LHCN-M2 (cell line): ENCODE measurements around the gene DPYD. TPM values are rescaled to one million over a fixed set of nuclear protein-coding genes. Genes with fewer than 3 reads are reported as not detected.
A peak's percentile ranks its signal among the peaks of the same experiment; 100 is the strongest.

ENCODE experiments used
- DNase-seq: peaks from one replicate; pipeline ENCODE4 v3.0.0-alpha.2; 2012; ENCODE audit warnings: low read depth
- total RNA-seq: library from RNA; depleted of rRNA; stranded (reverse); fragments of >200 nt; gene quantifications from 2 replicates; pipeline ENCODE4 v1.2.3, GENCODE V29; 2014

Gene DPYD
- total RNA-seq, 1 experiment from 2014 or later, result 39.9 TPM

DNA sequence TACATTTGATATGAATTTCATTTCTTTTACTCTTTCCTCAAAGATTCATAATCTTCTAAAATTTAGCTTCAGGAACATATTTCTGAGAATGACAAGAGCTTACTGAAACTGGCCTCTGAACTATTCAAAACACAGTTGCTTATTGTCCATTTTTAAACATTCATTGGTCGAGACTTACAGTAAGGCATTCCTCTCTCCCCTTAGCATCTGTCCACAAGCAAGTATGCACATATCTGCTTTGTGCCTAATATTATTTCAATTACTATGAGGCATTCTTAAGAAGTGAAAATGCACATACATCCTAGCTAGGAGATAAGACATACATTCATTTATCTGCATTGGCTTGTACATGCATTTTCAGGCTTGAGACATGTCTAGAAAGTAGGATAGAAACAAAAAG is 710.5 kb downstream of the DPYD start:
- no peak for DNase-seq

DNA sequence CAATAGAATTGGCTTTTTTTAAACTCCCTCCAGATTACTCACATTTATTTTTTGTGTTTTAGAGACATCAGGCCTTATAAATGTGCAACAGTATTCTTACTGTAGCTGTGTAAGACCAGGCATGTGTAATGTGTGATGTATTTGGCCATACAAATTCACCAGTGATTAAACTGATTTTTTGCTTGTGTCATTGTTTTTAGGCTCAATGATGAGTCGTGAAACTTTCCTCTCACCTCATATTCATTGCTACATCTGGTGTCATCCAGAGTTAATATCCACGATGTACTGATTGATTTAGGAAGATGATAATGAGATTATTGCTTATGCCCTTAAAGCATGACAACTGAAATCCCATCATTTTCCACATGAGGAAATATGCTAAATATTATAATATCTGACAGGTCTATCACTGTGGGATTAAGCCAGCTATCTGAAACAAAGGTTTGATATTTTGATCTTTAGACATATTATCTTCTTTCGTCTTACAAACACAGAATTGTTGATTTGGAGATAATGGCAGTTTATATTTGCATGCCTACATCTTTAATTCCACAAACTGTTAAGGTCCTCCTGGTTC is 711.4 kb downstream of the DPYD start:
- peak; percentile 22 for DNase-seq

- no peak for DNase-seq
These were observed 713.0 kb downstream of the DPYD start for GRCh38 chr1:97207868-97208267.

GRCh38 chr1:97204468-97204867 is 716.4 kb downstream of the DPYD start:
- peak; percentile 71 for DNase-seq

DNA sequence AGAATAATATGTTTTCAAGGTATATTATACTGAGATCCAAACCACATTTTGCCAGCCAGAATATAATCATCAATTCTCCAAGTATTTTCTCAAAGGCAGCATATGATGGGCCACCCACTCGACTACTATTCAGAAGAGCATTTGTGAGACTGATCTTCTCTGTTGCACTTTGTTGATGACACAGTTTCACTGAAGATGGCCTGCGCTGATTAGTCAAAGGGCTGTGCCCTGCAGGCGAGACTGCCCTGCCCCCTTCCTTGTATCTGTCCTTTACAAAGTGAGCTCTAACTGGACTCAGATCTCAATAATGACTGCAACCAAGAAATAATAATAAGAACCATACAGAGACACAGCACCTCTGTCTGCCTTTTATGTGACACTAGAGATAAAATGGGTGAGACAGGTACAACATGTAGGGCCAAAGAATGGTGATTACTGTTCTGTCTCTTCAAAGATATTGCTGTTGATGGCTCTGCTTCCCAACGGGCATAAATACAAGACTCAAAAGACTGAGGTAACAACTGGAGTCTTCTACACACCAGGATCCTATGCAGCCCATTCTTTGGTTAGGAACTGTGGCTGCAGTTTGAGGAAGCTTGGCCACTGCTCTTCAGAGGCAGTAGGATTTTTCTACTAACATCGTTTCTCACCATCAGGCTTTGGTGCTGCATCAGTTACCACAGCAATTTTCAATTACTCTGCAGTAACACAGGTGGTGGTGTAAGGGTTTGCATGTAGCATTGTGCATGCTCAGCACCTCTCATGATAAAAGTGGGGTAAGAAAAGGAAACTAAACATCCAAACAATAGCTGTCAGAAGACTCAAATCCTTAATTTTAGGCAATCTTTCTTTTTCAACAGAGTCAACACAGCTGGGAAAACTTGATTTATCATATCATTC is 718.1 kb downstream of the DPYD start:
- DNase-seq, result no peak

GRCh38 chr1:97201641-97202040 is 719.2 kb downstream of the DPYD start:
- DNase-seq, result no peak

- no peak for DNase-seq
These were observed 720.2 kb downstream of the DPYD start for GRCh38 chr1:97200595-97200994.

- no peak for DNase-seq
These were observed 723.9 kb downstream of the DPYD start for GRCh38 chr1:97196825-97197516.

DNA sequence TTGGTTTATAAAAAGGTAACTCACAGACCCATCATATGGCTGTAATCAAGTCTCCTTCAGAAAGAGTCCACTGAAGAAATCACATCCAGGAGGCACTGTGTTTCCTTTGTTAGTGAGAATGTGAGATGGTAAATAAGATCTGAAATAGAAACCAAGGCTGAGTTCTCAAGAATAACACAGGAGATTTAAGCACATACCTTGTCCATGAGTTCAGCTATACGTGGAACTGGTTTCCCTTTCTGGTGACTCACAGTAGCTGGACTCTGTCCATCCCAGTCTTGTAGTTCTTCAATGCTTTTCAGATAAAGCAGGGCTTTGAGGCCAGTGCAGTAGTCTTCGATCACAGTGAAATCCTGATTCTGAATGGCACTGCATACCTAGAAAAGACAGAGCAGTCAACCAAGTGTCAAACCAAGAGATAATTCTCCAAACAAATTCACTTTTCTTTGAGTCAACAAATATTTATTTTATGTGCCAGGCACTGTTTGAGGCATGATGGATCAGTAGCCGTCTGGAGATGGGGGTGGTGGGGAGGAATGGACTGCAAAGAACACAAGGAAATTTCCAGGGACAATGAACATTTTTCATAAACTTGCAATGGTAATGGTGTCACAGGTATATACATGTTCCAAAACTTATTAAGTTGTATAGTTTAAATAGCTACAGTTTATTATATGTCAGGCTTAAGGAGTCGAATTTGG is 727.8 kb downstream of the DPYD start:
- DNase-seq, result peak; percentile 88

DNA sequence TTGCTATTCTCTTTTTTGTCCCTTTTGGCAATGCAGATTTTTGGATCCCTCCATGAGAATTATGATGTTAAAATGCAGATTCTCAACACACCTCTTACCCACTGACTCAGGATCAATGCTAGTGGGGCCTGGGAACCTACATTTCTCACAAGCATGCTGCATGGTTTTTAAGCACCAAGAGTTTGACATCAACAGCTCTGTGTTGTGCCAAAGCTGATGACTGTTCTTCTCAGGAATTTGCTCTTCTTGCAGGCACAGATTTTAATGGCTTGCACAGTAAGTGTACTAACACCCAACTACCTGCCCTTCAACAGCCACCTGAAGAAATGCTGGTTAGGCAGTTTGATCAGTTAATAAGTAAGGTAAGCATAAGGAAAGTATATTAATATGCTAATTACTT is 730.5 kb downstream of the DPYD start:
- DNase-seq, result peak; percentile 39

GRCh38 chr1:97186381-97186780 is 734.5 kb downstream of the DPYD start:
- DNase-seq, result no peak

DNA sequence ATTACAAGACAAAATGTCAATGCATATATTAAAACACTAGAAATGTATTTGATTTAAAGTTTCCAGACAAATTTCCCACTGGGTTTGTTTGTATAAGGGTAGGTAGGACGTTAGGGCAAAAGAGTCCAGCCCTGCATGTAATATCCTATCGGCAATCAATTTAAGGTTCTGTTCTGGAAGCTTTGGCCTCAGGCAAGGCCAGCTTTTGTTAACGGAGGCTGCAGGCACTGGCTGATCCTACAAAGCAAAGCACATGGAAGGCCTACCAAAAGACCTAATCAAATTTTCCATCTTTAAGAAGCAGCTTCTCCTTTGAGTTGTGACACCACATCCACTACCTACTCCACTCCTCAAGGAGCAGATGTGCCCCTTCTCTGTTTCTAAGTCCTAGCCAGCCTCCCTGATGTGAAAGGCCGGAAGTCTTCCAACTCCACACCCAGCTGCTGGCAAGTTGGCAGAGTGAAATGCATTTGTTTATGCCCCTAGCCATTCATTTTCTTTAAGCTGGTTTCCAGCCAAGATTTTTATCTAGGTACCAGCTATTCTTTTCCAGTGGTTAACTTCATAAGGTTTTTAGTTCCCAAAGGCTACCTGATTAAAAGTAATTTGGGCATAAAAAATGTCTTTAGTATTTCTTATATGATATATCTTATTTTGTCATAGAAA is 746.7 kb downstream of the DPYD start:
- no peak for DNase-seq

- no peak for DNase-seq
These were observed 750.5 kb downstream of the DPYD start for GRCh38 chr1:97170300-97170699.

- DNase-seq, result no peak
These were observed 752.8 kb downstream of the DPYD start for GRCh38 chr1:97168056-97168455.

GRCh38 chr1:97167246-97167645 is 753.6 kb downstream of the DPYD start:
- DNase-seq, result no peak

DNA sequence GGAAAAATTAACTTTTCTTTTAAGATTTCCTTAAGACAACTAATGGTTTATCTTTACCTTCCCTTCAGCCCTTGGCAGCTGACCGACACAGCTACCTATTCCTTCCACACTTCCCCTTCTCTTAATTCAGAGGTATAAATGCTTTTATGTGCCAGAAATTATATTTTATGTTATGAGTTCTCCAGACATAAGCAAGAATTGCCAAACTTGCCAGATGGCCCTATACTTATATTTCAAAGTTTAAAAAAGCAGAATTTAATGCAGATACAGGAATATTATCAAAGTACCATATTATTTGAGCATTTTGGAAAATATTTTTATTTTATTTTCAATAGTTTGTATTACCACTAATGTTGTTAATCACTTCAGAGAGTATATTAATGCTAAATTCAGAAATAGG is 754.2 kb downstream of the DPYD start:
- no peak for DNase-seq

- DNase-seq, result no peak
These were observed 756.6 kb downstream of the DPYD start for GRCh38 chr1:97164276-97164639.

GRCh38 chr1:97163591-97164275 is 757.1 kb downstream of the DPYD start:
- no peak for DNase-seq

GRCh38 chr1:97160818-97161217 is 760.0 kb downstream of the DPYD start:
- DNase-seq, result no peak

- DNase-seq, result no peak
These were observed 761.5 kb downstream of the DPYD start for GRCh38 chr1:97159342-97159741.

- no peak for DNase-seq
These were observed 762.1 kb downstream of the DPYD start for GRCh38 chr1:97158691-97159096.
